ENCODE measurements around the gene ENAM. TPM values are rescaled to one million over a fixed set of nuclear protein-coding genes. Genes with fewer than 3 reads are reported as not detected.

ENAM gene
- total RNA-seq, 1 experiment from 2014 or later: not detected

GRCh38 chr4:70651864-70652506, 23.4 kb downstream of the ENAM start:
- POLR2A ChIA-PET: no interaction called here
- Histone ChIP-seq H3K36me3 (ENCODE audit: control insufficient read depth, insufficient read depth, low read length) (no peaks in the 10 kb centered on the region), H3K4me3 (ENCODE audit: low read depth, low read length) (no peak overlapping the region), H3K27me3 (replicated peaks; ENCODE audit: control insufficient read depth, insufficient read depth, low read length) (no peaks in the 10 kb centered on the region), H3K4me1 (peaks cover 3% of the 10 kb centered on the region; the same call in 1 of the 2 replicates), H3K9me3 (no peaks in the 10 kb centered on the region)
- no peaks in the 10 kb centered on the region for H3K27me3 Mint-ChIP-seq (ENCODE audit: insufficient read depth, unreplicated experiment)
- CTCF ChIA-PET: interaction anchor here (0.9 kb wide), 1 partner anchor 358 kb away, joined by 3 read pairs; no protein-coding TSS in a partner anchor
- H3K27ac Mint-ChIP-seq (ENCODE audit: unreplicated experiment): no peak overlapping the region
- BruUV-seq (replicated peaks): no TSS peak
- intact Hi-C loops (cut with micrococcal nuclease; ENCODE audit: unreplicated experiment): loop anchor here (1.0 to 5.0 kb wide), 3 partner anchors 36 to 359 kb away; partner anchors contain the start of gene UTP3
- no peaks in the 10 kb centered on the region for H3K9me3 Mint-ChIP-seq (ENCODE audit: unreplicated experiment)
- peaks cover 7% of the 10 kb centered on the region for H3K4me1 Mint-ChIP-seq (ENCODE audit: low read depth, unreplicated experiment)
- peak in 1 of 2 experiments; percentile 20 for DNase-seq
- peak in 1 of 2 experiments; percentile 31 for TF ChIP-seq CTCF (IDR thresholded peaks at IDR 0.05; ENCODE audit: insufficient read depth in 1 of 2, low read depth in 1 of 2, low read length in 1 of 2, severe bottlenecking in 1 of 2, unreplicated experiment in 1 of 2)
- H3K36me3 Mint-ChIP-seq (ENCODE audit: insufficient read depth, unreplicated experiment): no peaks in the 10 kb centered on the region
- no peak overlapping the region for H3K4me3 Mint-ChIP-seq (ENCODE audit: unreplicated experiment)

GRCh38 chr4:70654605-70655011, 26.1 kb downstream of the ENAM start:
- Histone ChIP-seq H3K4me3 (ENCODE audit: low read depth, low read length) (no peak overlapping the region), H3K27me3 (replicated peaks; ENCODE audit: control insufficient read depth, insufficient read depth, low read length) (no peaks in the 10 kb centered on the region), H3K9me3 (no peaks in the 10 kb centered on the region), H3K4me1 (peaks cover 3% of the 10 kb centered on the region; the same call in 1 of the 2 replicates), H3K36me3 (ENCODE audit: control insufficient read depth, insufficient read depth, low read length) (no peaks in the 10 kb centered on the region)
- ChIA-PET POLR2A (no interaction called here), CTCF (no interaction called here)
- Mint-ChIP-seq H3K4me1 (ENCODE audit: low read depth, unreplicated experiment) (peaks cover 7% of the 10 kb centered on the region), H3K27me3 (ENCODE audit: insufficient read depth, unreplicated experiment) (no peaks in the 10 kb centered on the region), H3K9me3 (ENCODE audit: unreplicated experiment) (no peaks in the 10 kb centered on the region), H3K36me3 (ENCODE audit: insufficient read depth, unreplicated experiment) (no peaks in the 10 kb centered on the region), H3K4me3 (ENCODE audit: unreplicated experiment) (no peak overlapping the region), H3K27ac (ENCODE audit: unreplicated experiment) (no peak overlapping the region)
- intact Hi-C loops (cut with micrococcal nuclease; ENCODE audit: unreplicated experiment): loop anchor here (5.0 kb wide), 1 partner anchor 53 kb away; no protein-coding TSS in a partner anchor
- TF ChIP-seq CTCF (IDR thresholded peaks at IDR 0.05; ENCODE audit: insufficient read depth in 1 of 2, low read depth in 1 of 2, low read length in 1 of 2, severe bottlenecking in 1 of 2, unreplicated experiment in 1 of 2): no peak
- no peak for DNase-seq
- BruUV-seq (replicated peaks): no TSS peak

GRCh38 chr4:70657326-70657725, 28.8 kb downstream of the ENAM start:
- Mint-ChIP-seq H3K36me3 (ENCODE audit: insufficient read depth, unreplicated experiment) (no peaks in the 10 kb centered on the region), H3K4me1 (ENCODE audit: low read depth, unreplicated experiment) (peaks cover 7% of the 10 kb centered on the region), H3K27me3 (ENCODE audit: insufficient read depth, unreplicated experiment) (no peaks in the 10 kb centered on the region), H3K27ac (ENCODE audit: unreplicated experiment) (no peak overlapping the region), H3K4me3 (ENCODE audit: unreplicated experiment) (no peak overlapping the region), H3K9me3 (ENCODE audit: unreplicated experiment) (no peaks in the 10 kb centered on the region)
- H3K4me3 ChIP-seq (ENCODE audit: low read depth, low read length): no peak overlapping the region
- H3K4me1 ChIP-seq: no peaks in the 10 kb centered on the region
- ChIA-PET CTCF (no interaction called here), POLR2A (no interaction called here)
- H3K9me3 ChIP-seq: no peaks in the 10 kb centered on the region
- no peak for TF ChIP-seq CTCF (IDR thresholded peaks at IDR 0.05; ENCODE audit: insufficient read depth in 1 of 2, low read depth in 1 of 2, low read length in 1 of 2, severe bottlenecking in 1 of 2, unreplicated experiment in 1 of 2)
- DNase-seq: no peak
- no peaks in the 10 kb centered on the region for H3K27me3 ChIP-seq (replicated peaks; ENCODE audit: control insufficient read depth, insufficient read depth, low read length)
- intact Hi-C loops (cut with micrococcal nuclease; ENCODE audit: unreplicated experiment): no loop called here
- no TSS peak for BruUV-seq (replicated peaks)
- H3K36me3 ChIP-seq (ENCODE audit: control insufficient read depth, insufficient read depth, low read length): no peaks in the 10 kb centered on the region

Measured in Caco-2 (cell line).